CMK (cell line): ENCODE data around the gene UNC13B.
"Not testable (repeated sequence)": the region's sequence is repeated elsewhere in the genome, so short reads cannot be mapped to it uniquely, and the experiment has no call there.

ENCODE experiments used
- DNase-seq: peaks from one replicate; pipeline ENCODE4 v3.0.0-alpha.2; 2010; ENCODE audit warnings: low read depth

The UNC13B gene

DNA sequence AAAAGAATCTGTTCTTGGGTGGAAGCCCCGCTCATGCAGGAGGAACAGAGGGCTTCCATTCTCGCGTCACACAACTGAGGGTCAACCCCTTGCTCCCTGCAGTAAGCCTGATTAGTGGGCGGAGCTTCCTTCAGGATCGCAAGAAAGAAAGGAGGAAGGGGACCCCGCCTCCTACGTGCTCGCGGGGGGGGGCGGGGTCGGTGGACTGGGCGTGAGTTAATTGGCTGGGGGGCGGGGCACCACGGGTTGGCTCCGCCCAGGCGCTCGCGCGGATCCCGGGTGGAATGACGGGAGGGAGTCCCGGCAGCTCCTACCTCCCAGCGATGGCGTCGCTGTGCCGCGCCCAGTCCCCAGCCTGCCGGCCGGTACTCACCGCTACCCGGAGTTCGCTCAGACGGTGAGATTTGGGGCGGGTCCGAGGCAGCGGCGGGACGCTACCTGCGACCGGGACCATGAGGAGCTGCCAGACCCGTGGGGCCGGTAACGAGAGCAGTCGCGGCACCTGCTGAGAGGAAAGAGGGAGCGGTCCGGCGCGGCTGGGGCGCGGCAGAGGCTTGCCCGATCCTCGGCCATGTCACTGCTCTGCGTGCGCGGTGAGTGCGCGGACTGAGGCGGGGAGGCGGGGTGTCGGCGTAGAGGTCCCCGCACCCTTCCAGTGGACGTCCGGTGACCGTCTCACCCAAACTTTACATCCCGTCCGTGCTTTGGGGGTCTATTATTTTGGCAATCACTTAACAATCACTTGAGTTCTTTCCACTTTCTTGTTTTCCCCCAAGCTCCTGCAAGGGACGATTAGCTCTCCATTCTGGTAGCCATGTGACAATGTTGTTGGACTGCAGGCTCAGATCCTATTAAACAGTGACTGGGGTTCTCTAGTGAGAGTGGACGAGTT is at the start of gene UNC13B:
Gene UNC13B, plus strand, starts transcription at position 297 of the 892 bp plus-strand sequence. Its CDS starts 275 bp downstream, at position 572.
- peak; percentile 43 for DNase-seq

GRCh38 chr9:35112257-35113020 is 49.4 kb upstream of the UNC13B start:
- DNase-seq, result no peak

- peak; percentile 75 for DNase-seq
Observed at GRCh38 chr9:35114113-35114839, 47.5 kb upstream of the UNC13B start.

DNA sequence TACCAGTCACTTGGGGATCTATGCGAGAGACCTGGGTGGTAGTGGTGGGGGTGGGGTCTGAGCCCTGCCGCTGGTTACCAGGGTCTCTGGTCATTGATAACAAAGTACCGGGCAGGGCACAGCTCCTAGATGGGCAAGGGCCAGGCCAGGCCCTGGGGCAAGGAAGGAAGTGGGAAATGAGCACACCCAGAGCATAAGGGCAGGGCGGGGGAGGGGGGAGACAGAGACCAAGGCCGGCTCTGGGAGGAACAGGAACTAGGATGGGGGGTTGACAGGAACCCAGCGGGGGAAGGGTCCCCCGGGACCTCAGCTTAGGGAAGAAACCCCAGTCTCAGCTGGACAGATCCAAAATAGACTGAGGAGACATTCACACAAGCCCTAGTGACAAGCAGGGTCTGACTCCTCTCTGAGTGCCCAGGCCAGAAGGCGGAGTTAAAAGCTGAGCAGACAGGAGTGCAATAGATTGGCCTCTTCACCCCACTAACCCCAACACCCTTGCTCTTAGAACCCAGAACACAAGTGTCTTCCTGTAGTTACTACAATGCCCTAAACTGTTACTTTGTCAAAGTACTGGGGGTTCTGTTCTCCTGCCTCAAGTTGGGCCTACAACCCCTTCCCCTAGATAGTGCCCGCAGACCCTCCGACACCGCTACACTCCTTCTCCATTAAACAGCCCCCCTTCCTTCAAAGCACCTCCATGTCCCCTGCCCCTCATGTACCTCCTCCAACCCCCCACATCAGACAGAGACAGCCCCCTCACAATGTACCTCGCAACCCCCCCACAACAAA is 46.8 kb upstream of the UNC13B start:
- DNase-seq, result peak; percentile 79

GRCh38 chr9:35115680-35116538 is 45.9 kb upstream of the UNC13B start, which contains the start of gene ATOSB:
ATOSB (minus strand) TSS chr9:35115862; CDS start chr9:35108274, 7,588 bp downstream.
- DNase-seq, result peak; percentile 94

GRCh38 chr9:35116539-35116897 is 45.3 kb upstream of the UNC13B start:
- DNase-seq, result no peak

GRCh38 chr9:35116898-35117551 is 44.8 kb upstream of the UNC13B start:
- peak; percentile 77 for DNase-seq

DNA sequence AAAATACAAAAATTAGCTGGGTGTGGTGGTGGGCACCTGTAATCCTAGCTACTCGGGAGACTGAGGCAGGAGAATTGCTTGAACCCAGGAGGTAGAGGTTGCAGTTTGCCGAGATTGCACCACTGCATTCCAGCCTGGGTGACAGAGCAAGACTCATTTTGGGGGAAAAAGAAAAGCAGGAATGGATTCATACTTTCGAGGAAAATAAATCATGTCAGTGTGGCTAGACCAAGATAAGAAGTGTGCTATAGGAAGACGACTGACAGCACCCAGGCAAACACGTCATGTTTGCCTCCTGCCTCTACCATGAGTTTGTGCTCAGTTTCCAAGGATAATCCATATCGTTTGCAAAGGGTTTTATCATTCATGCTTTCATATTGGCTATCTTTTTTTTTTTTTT is 26.9 kb upstream of the UNC13B start:
- no peak for DNase-seq

GRCh38 chr9:35135988-35136387 is 25.8 kb upstream of the UNC13B start:
- no peak for DNase-seq

- no peak for DNase-seq
Observed at GRCh38 chr9:35136866-35137265, 24.9 kb upstream of the UNC13B start.

DNA sequence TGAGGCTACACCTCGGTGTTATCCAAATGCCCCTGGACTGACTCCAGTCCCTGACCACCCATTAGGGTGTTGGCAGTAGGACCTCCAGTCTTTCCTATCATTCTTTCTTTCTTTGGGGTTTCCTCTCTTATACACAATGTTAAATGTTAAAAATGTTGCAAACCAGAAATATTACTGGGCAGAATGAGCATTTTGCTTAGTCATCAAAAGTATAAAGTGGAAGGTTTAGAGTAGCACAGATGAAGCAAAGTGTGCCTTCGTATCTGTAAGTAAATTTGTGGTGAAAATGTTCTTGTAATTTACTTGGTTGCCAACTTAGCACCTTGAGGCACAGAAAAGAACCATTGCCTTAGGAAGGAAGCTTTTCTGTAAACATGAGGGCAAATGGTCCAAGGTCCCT is 21.7 kb upstream of the UNC13B start:
- DNase-seq, result no peak

- no peak for DNase-seq
Observed at GRCh38 chr9:35142037-35142436, 19.8 kb upstream of the UNC13B start.

DNA sequence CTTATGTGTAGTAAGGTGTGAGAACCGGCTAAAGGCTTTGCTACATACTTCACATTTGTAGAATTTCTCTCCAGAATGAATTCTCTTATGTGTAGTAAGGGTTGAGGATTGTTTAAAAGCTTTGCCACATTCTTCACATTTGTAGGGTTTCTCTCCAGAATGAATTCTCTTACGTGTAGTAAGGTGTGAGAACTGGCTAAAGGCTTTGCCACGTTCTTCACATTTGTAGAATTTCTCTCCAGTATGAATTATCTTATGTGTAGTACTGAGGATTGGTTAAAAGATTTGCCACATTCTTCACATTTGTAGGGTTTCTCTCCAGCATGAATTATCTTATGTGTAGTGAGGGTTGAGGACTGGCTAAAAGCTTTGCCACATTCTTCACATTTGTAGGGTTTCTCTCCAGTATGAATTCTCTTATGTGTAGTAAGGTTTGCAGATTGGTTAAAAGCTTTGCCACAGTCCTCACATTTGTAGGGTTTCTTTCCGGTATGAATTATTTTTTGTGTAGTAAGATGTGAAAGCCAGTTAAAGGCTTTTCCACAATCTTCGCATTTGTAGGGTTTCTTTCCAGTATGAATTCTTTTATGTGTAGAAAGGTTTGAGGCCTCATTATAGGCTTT is 13.8 kb upstream of the UNC13B start:
- DNase-seq, result not testable (repeated sequence)

- no peak for DNase-seq
Observed at GRCh38 chr9:35152926-35153325, 8.9 kb upstream of the UNC13B start.

- no peak for DNase-seq
Observed at GRCh38 chr9:35156781-35157180, 5.0 kb upstream of the UNC13B start.

- not testable (repeated sequence) for DNase-seq
Observed at GRCh38 chr9:35157836-35158235, 4.0 kb upstream of the UNC13B start.

DNA sequence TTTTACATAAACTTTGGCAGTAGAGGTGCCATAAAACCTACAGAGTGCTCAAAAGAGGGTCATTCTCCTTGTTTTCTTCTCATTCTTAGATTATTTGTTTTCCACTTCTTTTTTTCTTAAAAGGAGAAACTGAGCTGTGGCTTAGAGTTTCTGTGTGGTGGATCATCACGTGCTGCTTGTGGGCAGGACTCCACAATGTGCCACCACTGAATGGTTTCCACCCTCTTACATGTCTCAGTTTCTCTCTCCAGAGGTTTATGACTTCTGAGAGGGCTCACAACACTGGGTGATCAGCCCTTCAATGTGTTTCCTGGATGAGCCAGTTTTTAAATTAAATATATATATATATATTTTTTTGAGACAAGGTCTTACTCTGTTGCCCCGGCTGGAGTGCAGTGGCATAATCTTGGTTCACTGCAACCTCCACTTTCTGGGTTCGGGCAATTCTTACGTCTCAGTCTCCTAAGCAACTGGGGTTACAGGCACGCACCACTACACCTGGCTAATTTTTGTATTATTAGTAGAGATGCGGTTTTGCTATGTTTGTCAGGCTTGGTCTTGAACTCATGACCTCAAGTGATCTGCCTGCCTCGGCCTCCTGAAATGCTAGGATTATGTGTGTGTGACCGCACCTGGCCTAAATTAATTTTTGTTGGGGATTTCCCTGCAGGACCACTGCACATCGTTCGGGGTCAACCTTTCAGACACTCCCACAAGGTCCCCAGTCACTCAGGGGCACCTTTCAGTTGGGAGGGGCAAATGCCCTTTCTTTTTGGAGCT is 3.1 kb upstream of the UNC13B start:
- DNase-seq, result no peak

DNA sequence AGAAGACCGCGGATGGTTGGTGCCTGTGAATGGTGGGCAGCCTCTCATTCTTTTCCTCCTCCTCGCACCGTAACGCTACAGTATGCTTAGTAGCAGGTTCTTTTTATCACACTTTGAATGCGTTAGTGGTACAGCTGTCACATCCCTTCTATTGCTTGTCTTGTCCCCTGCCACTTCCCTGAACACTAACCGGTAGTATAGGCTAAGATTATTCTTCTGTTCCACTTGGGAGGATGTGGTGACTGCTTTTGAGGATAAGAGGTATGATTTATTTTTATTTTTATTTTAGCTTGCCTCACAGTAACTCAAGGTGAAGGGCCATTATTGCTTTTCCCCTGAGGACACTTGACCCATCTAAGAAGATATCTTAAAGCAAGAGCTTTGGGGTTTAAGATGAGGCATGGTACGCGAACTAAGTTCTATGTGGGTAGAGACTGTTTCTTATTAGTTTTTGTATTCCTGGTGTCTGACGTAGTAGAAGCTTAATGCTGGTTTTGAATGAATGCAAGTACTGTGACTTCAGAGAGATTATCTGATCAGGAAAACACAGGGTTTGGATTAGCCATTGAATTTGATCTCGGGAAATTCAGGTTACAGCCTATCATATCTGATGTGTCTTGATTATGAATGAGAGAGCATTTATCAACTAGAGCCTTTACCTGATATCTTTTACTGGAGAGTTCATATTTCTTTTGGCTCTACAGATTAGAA is 951 bp downstream of the UNC13B start:
- DNase-seq, result no peak
